ENCODE measurements around the gene PTK7.
A peak's percentile ranks its signal among the peaks of the same experiment; 100 is the strongest.

PTK7 gene

GRCh38 chr6:43172104-43173007 is 96.2 kb downstream of the PTK7 start:
- TF ChIP-seq FOXK2 (IDR thresholded peaks at IDR 0.05), result no peak
- no peak for TF ChIP-seq HDGF (IDR thresholded peaks at IDR 0.05; ENCODE audit: borderline replicate concordance)
- TF ChIP-seq NFRKB (IDR thresholded peaks at IDR 0.05), result no peak
- ChIA-PET CTCF (interaction anchor here (0.6 to 1.6 kb wide), 4 partner anchors 29 to 1074 kb away, joined by 3 to 6 read pairs (median 4); partner anchors contain the start of gene DNPH1), POLR2A (interaction anchor here (0.6 to 4.3 kb wide), 8 partner anchors 10 to 463 kb away, joined by 3 to 30 read pairs (median 3); partner anchors contain the start of genes BICRAL, CUL9, DNPH1 and MAD2L1BP)
- peak; percentile 40 for DNase-seq (ENCODE audit: extremely low spot score)

GRCh38 chr6:43173591-43174262 is 97.6 kb downstream of the PTK7 start:
- ChIA-PET CTCF (interaction anchor here (1.1 to 1.4 kb wide), 2 partner anchors 30 to 55 kb away, joined by 3 to 5 read pairs; partner anchors contain the start of gene DNPH1), POLR2A (interaction anchor here (0.7 to 4.3 kb wide), 9 partner anchors 8 to 254 kb away, joined by 3 to 30 read pairs (median 4); partner anchors contain the start of genes ABCC10, CNPY3, CUL7 and CUL9)
- DNase-seq (ENCODE audit: extremely low spot score), result no peak
- TF ChIP-seq L3MBTL2 (conservative IDR thresholded peaks at IDR 0.05) (no peak), FOXA1 (IDR thresholded peaks at IDR 0.05) (no peak), FOXM1 (IDR thresholded peaks at IDR 0.05; ENCODE audit: borderline replicate concordance) (no peak), FOXK2 (IDR thresholded peaks at IDR 0.05) (no peak), ZNF384 (IDR thresholded peaks at IDR 0.05) (no peak), BHLHE40 (IDR thresholded peaks at IDR 0.05; ENCODE audit: borderline replicate concordance) (no peak), PKNOX1 (IDR thresholded peaks at IDR 0.05) (no peak), SP1 (IDR thresholded peaks at IDR 0.05) (no peak), CTBP1 (IDR thresholded peaks at IDR 0.05; ENCODE audit: borderline replicate concordance) (no peak), SUZ12 (IDR thresholded peaks at IDR 0.05) (no peak), ARNT (IDR thresholded peaks at IDR 0.05) (no peak), TARDBP (IDR thresholded peaks at IDR 0.05) (no peak), LEF1 (IDR thresholded peaks at IDR 0.05; ENCODE audit: borderline replicate concordance) (no peak), ELF4 (IDR thresholded peaks at IDR 0.05) (no peak)

- TF ChIP-seq FOXM1 (IDR thresholded peaks at IDR 0.05; ENCODE audit: borderline replicate concordance) (no peak), HDGF (IDR thresholded peaks at IDR 0.05; ENCODE audit: borderline replicate concordance) (0 out of 2 replicates have a peak, but pooled peaks have one; percentile 30), PKNOX1 (IDR thresholded peaks at IDR 0.05) (peak; percentile 94)
- peak; percentile 96 for DNase-seq (ENCODE audit: extremely low spot score)
- ChIA-PET POLR2A (interaction anchor here (0.7 to 2.1 kb wide), 10 partner anchors 14 to 253 kb away, joined by 3 to 8 read pairs (median 4); partner anchors contain the start of genes ABCC10, CNPY3, CUL7 and PEX6), CTCF (interaction anchor here (0.6 to 1.1 kb wide), 4 partner anchors 31 to 716 kb away, joined by 3 to 5 read pairs (median 4); partner anchors contain the start of gene DNPH1)
Observed at GRCh38 chr6:43174263-43175112, 98.4 kb downstream of the PTK7 start.

- TF ChIP-seq ELF4 (IDR thresholded peaks at IDR 0.05), result no peak
- no peak for TF ChIP-seq ZNF384 (IDR thresholded peaks at IDR 0.05)
- no peak for TF ChIP-seq SP1 (IDR thresholded peaks at IDR 0.05)
- no peak for TF ChIP-seq ARNT (IDR thresholded peaks at IDR 0.05)
- TF ChIP-seq TARDBP (IDR thresholded peaks at IDR 0.05), result no peak
- TF ChIP-seq CTBP1 (IDR thresholded peaks at IDR 0.05; ENCODE audit: borderline replicate concordance), result no peak
- no peak for TF ChIP-seq FOXM1 (IDR thresholded peaks at IDR 0.05; ENCODE audit: borderline replicate concordance)
- no peak for DNase-seq (ENCODE audit: extremely low spot score)
- ChIA-PET POLR2A (no interaction called here), CTCF (no interaction called here)
Observed at GRCh38 chr6:43175676-43176422, 99.7 kb downstream of the PTK7 start.

GRCh38 chr6:43176423-43176786 is 100.3 kb downstream of the PTK7 start:
- CTCF ChIA-PET, result no interaction called here
- DNase-seq (ENCODE audit: extremely low spot score), result no peak
- TF ChIP-seq ARNT (IDR thresholded peaks at IDR 0.05), result no peak
- TF ChIP-seq NFRKB (IDR thresholded peaks at IDR 0.05), result no peak
- no peak for TF ChIP-seq FOXM1 (IDR thresholded peaks at IDR 0.05; ENCODE audit: borderline replicate concordance)
- no peak for TF ChIP-seq ELF4 (IDR thresholded peaks at IDR 0.05)
- TF ChIP-seq SP1 (IDR thresholded peaks at IDR 0.05), result no peak
- TF ChIP-seq SUZ12 (IDR thresholded peaks at IDR 0.05), result no peak
- TF ChIP-seq PKNOX1 (IDR thresholded peaks at IDR 0.05), result no peak
- no peak for TF ChIP-seq BHLHE40 (IDR thresholded peaks at IDR 0.05; ENCODE audit: borderline replicate concordance)
- TF ChIP-seq FOXA1 (IDR thresholded peaks at IDR 0.05), result no peak
- TF ChIP-seq LEF1 (IDR thresholded peaks at IDR 0.05; ENCODE audit: borderline replicate concordance), result no peak
- TF ChIP-seq FOXK2 (IDR thresholded peaks at IDR 0.05), result no peak
- no peak for TF ChIP-seq L3MBTL2 (conservative IDR thresholded peaks at IDR 0.05)
- no peak for TF ChIP-seq CTBP1 (IDR thresholded peaks at IDR 0.05; ENCODE audit: borderline replicate concordance)
- POLR2A ChIA-PET, result no interaction called here

Data from HEK293T (cell line).